H1 (cell line): Measurements from ENCODE around the gene CTSH.

Experiments used
- EP300 ChIP-seq, 2 experiments: IDR thresholded peaks; 1 replicate in 1 of 2; 2 replicates in 1 of 2; pipeline ENCODE4 v1.6.1; 2011 to 2012; ENCODE audit warnings: low read depth in 2 of 2, low read length in 2 of 2, mild to moderate bottlenecking in 2 of 2, borderline replicate concordance in 1 of 2, inconsistent platforms in 1 of 2, moderate library complexity in 1 of 2
- EZH2 ChIP-seq: fragments of 200-600 bp; sonication (generic); IDR thresholded peaks from 2 replicates; pipeline ENCODE4 v1.7.1; 2012; ENCODE audit warnings: low read depth, mild to moderate bottlenecking, moderate library complexity, low read length, inconsistent platforms; ENCODE audit not compliant: severe bottlenecking
- POLR2A ChIP-seq, 2 experiments: IDR thresholded peaks; 1 replicate in 1 of 2; 2 replicates in 1 of 2; pipeline ENCODE4 v1.6.1; 2011; ENCODE audit warnings: low read depth in 2 of 2, low read length in 2 of 2, mild to moderate bottlenecking in 2 of 2; ENCODE audit errors: control extremely low read depth in 1 of 2
- POLR2AphosphoS5 ChIP-seq: IDR thresholded peaks from 2 replicates; pipeline ENCODE4 v1.6.1; 2011; ENCODE audit warnings: low read depth, low read length
- TF ChIP-seq, protein P1 (sequence below), 3 experiments: IDR thresholded peaks; 1 replicate in 2 of 3; 2 replicates in 1 of 3; pipeline versions ENCODE4 v1.5.1 to v1.6.1; 2011; ENCODE audit warnings: low read length in 3 of 3, mild to moderate bottlenecking in 3 of 3, inconsistent platforms in 2 of 3, low read depth in 1 of 3, moderate library complexity in 1 of 3; ENCODE audit not compliant: insufficient read depth in 1 of 3; ENCODE audit errors: control extremely low read depth in 1 of 3

DNA sequence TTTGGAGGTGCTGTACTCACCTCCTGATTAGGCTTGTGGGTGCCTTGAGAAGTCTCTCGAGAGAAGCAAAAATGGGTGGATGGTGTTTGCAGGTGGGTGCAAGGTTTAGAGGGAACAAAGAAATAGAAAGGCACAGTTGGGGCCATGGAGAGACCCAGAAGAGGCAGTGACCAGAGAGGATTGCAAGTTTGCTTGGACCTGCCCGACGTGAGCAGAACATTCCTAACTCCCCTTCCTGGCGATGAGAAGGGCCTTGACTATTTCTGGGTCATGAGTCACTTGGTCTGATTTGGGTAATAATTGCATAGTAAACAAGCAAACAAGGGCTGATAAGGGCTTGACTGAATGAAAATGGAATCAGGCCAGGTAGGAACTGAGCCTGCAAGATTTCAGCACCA, 7.0 kb upstream of the CTSH start:
- no peak for TF ChIP-seq EZH2
- TF ChIP-seq POLR2AphosphoS5 = no peak
- TF ChIP-seq, protein P1, sequence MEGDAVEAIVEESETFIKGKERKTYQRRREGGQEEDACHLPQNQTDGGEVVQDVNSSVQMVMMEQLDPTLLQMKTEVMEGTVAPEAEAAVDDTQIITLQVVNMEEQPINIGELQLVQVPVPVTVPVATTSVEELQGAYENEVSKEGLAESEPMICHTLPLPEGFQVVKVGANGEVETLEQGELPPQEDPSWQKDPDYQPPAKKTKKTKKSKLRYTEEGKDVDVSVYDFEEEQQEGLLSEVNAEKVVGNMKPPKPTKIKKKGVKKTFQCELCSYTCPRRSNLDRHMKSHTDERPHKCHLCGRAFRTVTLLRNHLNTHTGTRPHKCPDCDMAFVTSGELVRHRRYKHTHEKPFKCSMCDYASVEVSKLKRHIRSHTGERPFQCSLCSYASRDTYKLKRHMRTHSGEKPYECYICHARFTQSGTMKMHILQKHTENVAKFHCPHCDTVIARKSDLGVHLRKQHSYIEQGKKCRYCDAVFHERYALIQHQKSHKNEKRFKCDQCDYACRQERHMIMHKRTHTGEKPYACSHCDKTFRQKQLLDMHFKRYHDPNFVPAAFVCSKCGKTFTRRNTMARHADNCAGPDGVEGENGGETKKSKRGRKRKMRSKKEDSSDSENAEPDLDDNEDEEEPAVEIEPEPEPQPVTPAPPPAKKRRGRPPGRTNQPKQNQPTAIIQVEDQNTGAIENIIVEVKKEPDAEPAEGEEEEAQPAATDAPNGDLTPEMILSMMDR (IDR thresholded peaks at IDR 0.05; ENCODE audit: control extremely low read depth in 1 of 3, insufficient read depth in 1 of 3, low read depth in 1 of 3, low read length in 3 of 3) = no peak
- TF ChIP-seq POLR2A (IDR thresholded peaks at IDR 0.05; ENCODE audit: control extremely low read depth in 1 of 2, low read depth in 2 of 2, low read length in 2 of 2) = no peak
- TF ChIP-seq EP300 (IDR thresholded peaks at IDR 0.05; ENCODE audit: borderline replicate concordance in 1 of 2, low read depth in 2 of 2, low read length in 2 of 2) = no peak
